ENCODE results near the gene NCOR2. TPM values are rescaled to one million over a fixed set of nuclear protein-coding genes. Genes with fewer than 3 reads are reported as not detected.

NCOR2 gene
- polyA plus RNA-seq, 1 donor (not counting 4 experiments of a cell fraction or from before 2014, with no cell fraction given): 4.7 TPM

DNA sequence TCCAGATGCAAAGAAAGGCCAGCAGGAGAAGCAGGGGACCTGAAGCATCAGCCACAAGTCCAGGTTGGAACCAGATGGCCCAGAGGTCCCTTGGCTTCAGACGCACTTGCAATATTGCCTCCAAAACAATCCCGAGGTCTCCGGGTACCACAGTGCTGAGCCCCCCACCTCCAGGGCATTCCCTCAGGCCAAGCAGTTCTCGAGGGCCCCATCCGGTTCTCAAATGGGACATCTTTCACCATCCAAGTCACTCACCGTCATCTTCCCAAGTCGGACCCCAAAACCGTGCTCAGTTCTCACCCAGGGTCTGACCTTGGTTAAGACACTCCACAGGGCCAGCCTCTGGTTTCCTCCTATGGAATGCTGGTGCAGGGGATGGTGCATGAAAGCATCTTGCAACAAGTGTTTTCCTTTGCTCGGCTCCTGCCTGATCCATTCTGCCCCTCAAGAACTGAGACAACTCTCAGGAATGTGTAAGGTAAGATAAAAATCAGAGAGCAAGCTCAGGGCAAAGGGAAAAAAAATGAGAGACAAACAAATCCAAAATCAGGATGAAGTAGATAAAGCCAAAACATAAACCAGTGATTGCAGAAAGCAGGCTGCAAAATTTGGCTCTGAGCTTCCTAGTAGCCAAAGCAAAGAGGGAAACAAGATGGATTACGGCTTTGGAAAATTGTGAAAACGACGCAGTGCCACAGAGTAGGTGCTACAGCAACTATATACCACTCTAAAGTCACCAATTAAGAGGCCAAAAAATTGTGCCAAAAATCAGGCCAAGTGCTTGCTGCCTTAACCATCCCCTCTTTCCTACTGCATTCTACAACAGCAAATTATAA is 8.0 kb downstream of the NCOR2 start:
- Histone ChIP-seq H3K79me2 (ENCODE audit: control insufficient read depth, insufficient read depth, low read length) (peaks cover 98% of the 10 kb centered on the region), H3K9ac (ENCODE audit: control insufficient read depth, extremely low read depth, insufficient read depth, low read length) (no peak overlapping the region), H3K4me3 (ENCODE audit: control insufficient read depth in 2 of 3, extremely low read depth in 1 of 3, insufficient read depth in 2 of 3, low read depth in 1 of 3, low read length in 3 of 3) (no peak overlapping the region), H3K9me3 (ENCODE audit: control insufficient read depth, low read depth, low read length) (no peaks in the 10 kb centered on the region), H3K27ac (ENCODE audit: control insufficient read depth, insufficient read depth, low read length) (no peak overlapping the region), H3K9me1 (ENCODE audit: control insufficient read depth, extremely low read depth, insufficient read depth, low read length) (peaks cover 6% of the 10 kb centered on the region), H3K4me1 (ENCODE audit: control insufficient read depth, extremely low read depth, insufficient read depth, low read length) (peaks cover 31% of the 10 kb centered on the region), H3K4me2 (ENCODE audit: control insufficient read depth, extremely low read depth, insufficient read depth, low read depth, low read length) (no peak overlapping the region), H3K36me3 (ENCODE audit: control insufficient read depth in 2 of 2, extremely low read depth in 1 of 2, insufficient read depth in 2 of 2, low read length in 2 of 2) (peaks cover 5 to 10% of the 10 kb centered on the region in 2 experiments), H2AFZ (ENCODE audit: control insufficient read depth, low read length) (no peak overlapping the region), H4K20me1 (ENCODE audit: control insufficient read depth, extremely low read depth, insufficient read depth, low read length) (peaks cover 54% of the 10 kb centered on the region), H3K27me3 (ENCODE audit: control insufficient read depth, extremely low read depth, insufficient read depth, low read length) (no peaks in the 10 kb centered on the region)
- no peak for DNase-seq (ENCODE audit: low read depth, low spot score)
- FAIRE-seq: no peak
- dilution Hi-C loops (cut with MboI; ENCODE audit: extremely low pct_ligation_motif_present, low sequenced_read_pairs): no loop called here
- TF ChIP-seq, protein P1, sequence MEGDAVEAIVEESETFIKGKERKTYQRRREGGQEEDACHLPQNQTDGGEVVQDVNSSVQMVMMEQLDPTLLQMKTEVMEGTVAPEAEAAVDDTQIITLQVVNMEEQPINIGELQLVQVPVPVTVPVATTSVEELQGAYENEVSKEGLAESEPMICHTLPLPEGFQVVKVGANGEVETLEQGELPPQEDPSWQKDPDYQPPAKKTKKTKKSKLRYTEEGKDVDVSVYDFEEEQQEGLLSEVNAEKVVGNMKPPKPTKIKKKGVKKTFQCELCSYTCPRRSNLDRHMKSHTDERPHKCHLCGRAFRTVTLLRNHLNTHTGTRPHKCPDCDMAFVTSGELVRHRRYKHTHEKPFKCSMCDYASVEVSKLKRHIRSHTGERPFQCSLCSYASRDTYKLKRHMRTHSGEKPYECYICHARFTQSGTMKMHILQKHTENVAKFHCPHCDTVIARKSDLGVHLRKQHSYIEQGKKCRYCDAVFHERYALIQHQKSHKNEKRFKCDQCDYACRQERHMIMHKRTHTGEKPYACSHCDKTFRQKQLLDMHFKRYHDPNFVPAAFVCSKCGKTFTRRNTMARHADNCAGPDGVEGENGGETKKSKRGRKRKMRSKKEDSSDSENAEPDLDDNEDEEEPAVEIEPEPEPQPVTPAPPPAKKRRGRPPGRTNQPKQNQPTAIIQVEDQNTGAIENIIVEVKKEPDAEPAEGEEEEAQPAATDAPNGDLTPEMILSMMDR (optimal IDR thresholded peaks at IDR 0.05 in 1 of 3, IDR thresholded peaks at IDR 0.05 in 1 of 3, conservative IDR thresholded peaks at IDR 0.05 in 1 of 3; ENCODE audit: extremely low read depth in 1 of 3, insufficient read depth in 2 of 3, low read length in 3 of 3): no peak
- no peak for TF ChIP-seq EZH2 (IDR thresholded peaks at IDR 0.05; ENCODE audit: low read length)

GRCh38 chr12:124558313-124558712 is 9.1 kb downstream of the NCOR2 start:
- H3K9ac ChIP-seq (ENCODE audit: control insufficient read depth, extremely low read depth, insufficient read depth, low read length): no peak overlapping the region
- H3K9me1 ChIP-seq (ENCODE audit: control insufficient read depth, extremely low read depth, insufficient read depth, low read length): peaks cover 3% of the 10 kb centered on the region
- H3K27me3 ChIP-seq (ENCODE audit: control insufficient read depth, extremely low read depth, insufficient read depth, low read length): no peaks in the 10 kb centered on the region
- H3K4me2 ChIP-seq (ENCODE audit: control insufficient read depth, extremely low read depth, insufficient read depth, low read depth, low read length): no peak overlapping the region
- no peak overlapping the region for H2AFZ ChIP-seq (ENCODE audit: control insufficient read depth, low read length)
- no peak for FAIRE-seq
- peaks cover 50% of the 10 kb centered on the region for H4K20me1 ChIP-seq (ENCODE audit: control insufficient read depth, extremely low read depth, insufficient read depth, low read length)
- H3K79me2 ChIP-seq (ENCODE audit: control insufficient read depth, insufficient read depth, low read length): peaks cover 99% of the 10 kb centered on the region
- H3K9me3 ChIP-seq (ENCODE audit: control insufficient read depth, low read depth, low read length): no peaks in the 10 kb centered on the region
- dilution Hi-C loops (cut with MboI; ENCODE audit: extremely low pct_ligation_motif_present, low sequenced_read_pairs): no loop called here
- peaks cover 23% of the 10 kb centered on the region for H3K4me1 ChIP-seq (ENCODE audit: control insufficient read depth, extremely low read depth, insufficient read depth, low read length)
- TF ChIP-seq, protein P1 (optimal IDR thresholded peaks at IDR 0.05 in 1 of 3, IDR thresholded peaks at IDR 0.05 in 1 of 3, conservative IDR thresholded peaks at IDR 0.05 in 1 of 3; ENCODE audit: extremely low read depth in 1 of 3, insufficient read depth in 2 of 3, low read length in 3 of 3): no peak
- no peak for TF ChIP-seq EZH2 (IDR thresholded peaks at IDR 0.05; ENCODE audit: low read length)
- DNase-seq (ENCODE audit: low read depth, low spot score): no peak
- H3K36me3 ChIP-seq (ENCODE audit: control insufficient read depth in 2 of 2, extremely low read depth in 1 of 2, insufficient read depth in 2 of 2, low read length in 2 of 2): peaks cover 5 to 7% of the 10 kb centered on the region in 2 experiments
- no peak overlapping the region for H3K27ac ChIP-seq (ENCODE audit: control insufficient read depth, insufficient read depth, low read length)
- H3K4me3 ChIP-seq (ENCODE audit: control insufficient read depth in 2 of 3, extremely low read depth in 1 of 3, insufficient read depth in 2 of 3, low read depth in 1 of 3, low read length in 3 of 3): no peak overlapping the region

All from keratinocyte (primary cell).